ENCODE results near the gene PLEKHF1. TPM values are rescaled to one million over a fixed set of nuclear protein-coding genes. Genes with fewer than 3 reads are reported as not detected.

The PLEKHF1 gene
- total and polyA plus RNA-seq, 2 of the 13 experiments (the other 11 are each of a cell fraction or from before 2014, with no cell fraction given): 2.9 to 3.8 TPM

DNA sequence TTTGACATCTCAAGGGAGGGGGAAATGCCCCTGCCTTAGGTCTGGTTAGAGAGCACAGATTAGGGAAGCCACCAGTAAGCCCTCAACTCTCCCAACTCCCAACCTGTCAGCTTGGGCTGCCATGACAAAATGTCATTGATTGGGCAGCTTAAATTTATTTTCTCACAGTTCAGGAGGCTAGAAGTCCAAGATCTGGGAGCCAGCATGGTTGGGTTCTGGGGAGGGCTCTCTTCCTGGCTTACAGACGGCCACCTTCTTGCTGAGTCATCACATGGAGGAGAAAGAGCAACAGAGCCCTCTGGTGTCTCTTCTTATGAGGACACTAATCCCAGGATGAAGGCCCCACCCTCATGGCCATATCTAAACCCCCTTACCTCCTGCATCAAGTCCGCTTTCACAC lies 25.6 kb downstream of the PLEKHF1 start:
- Histone ChIP-seq H3K9me3 (ENCODE audit: low read length) (peaks cover 4% of the 10 kb centered on the region; the same call in 1 of the 2 replicates), H3K4me1 (ENCODE audit: insufficient read depth, low read length) (peaks cover 8% of the 10 kb centered on the region; the same call in 1 of the 2 replicates), H4K20me1 (ENCODE audit: insufficient read depth, low read length) (no peaks in the 10 kb centered on the region), H3K36me3 (replicated peaks in 1 of 2; ENCODE audit: control insufficient read depth in 1 of 2, insufficient read depth in 2 of 2, low read length in 2 of 2) (no peaks in the 10 kb centered on the region), H3K4me2 (ENCODE audit: low read depth, low read length) (no peak overlapping the region; the same call in 1 of the 2 replicates), H2AFZ (ENCODE audit: low read length) (no peak overlapping the region), H3K9ac (ENCODE audit: insufficient read depth, low read depth, low read length) (no peak overlapping the region), H3K27me3 (ENCODE audit: control insufficient read depth in 1 of 2, insufficient read depth in 2 of 2, low read length in 2 of 2) (no peaks in the 10 kb centered on the region), H3K79me2 (ENCODE audit: insufficient read depth, low read length) (no peaks in the 10 kb centered on the region), H3K4me3 (replicated peaks in 1 of 3; ENCODE audit: insufficient read depth in 1 of 3, low read depth in 2 of 3, low read length in 3 of 3) (no peak overlapping the region), H3K27ac (ENCODE audit: extremely low read length, insufficient read depth, low read length) (no peak overlapping the region)
- FAIRE-seq (peak; percentile 50), ATAC-seq (peak; percentile 69), DNase-seq (ENCODE audit: low spot score) (peak; percentile 67)
- POLR2A ChIA-PET: no interaction called here
- BruUV-seq (replicated peaks): no TSS peak
- in situ Hi-C loops (cut with HindIII; ENCODE audit: extremely low pct_ligation_motif_present, low pct_unique_long_range_greater_than_20kb): loop anchor here (5.0 kb wide), 1 partner anchor 79 kb away; no protein-coding TSS in a partner anchor
- intact Hi-C loops (cut with micrococcal nuclease; ENCODE audit: unreplicated experiment): loop anchor here (1.0 to 5.0 kb wide), 2 partner anchors 163 to 224 kb away; no protein-coding TSS in a partner anchor
- 38% methylated on average over 1 of the region's 2 CpGs for WGBS (ENCODE audit: low lambda C conversion rate)
- CTCF ChIA-PET (ENCODE audit: low intra/inter-chr PET ratio, low total read pairs): interaction anchor here (1.3 to 2.5 kb wide), 2 partner anchors 80 to 223 kb away, joined by 6 to 45 read pairs; no protein-coding TSS in a partner anchor
- TF ChIP-seq, protein P1, sequence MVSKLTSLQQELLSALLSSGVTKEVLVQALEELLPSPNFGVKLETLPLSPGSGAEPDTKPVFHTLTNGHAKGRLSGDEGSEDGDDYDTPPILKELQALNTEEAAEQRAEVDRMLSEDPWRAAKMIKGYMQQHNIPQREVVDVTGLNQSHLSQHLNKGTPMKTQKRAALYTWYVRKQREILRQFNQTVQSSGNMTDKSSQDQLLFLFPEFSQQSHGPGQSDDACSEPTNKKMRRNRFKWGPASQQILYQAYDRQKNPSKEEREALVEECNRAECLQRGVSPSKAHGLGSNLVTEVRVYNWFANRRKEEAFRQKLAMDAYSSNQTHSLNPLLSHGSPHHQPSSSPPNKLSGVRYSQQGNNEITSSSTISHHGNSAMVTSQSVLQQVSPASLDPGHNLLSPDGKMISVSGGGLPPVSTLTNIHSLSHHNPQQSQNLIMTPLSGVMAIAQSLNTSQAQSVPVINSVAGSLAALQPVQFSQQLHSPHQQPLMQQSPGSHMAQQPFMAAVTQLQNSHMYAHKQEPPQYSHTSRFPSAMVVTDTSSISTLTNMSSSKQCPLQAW (CRISPR knock-in tag; IDR thresholded peaks at IDR 0.05): 0 out of 2 replicates have a peak, but pooled peaks have one; percentile 25
- TF ChIP-seq MIER3 (CRISPR knock-in tag; IDR thresholded peaks at IDR 0.05; ENCODE audit: borderline replicate concordance) (no peak), ZNF333 (CRISPR knock-in tag; IDR thresholded peaks at IDR 0.05; ENCODE audit: borderline replicate concordance) (no peak), ASH2L (IDR thresholded peaks at IDR 0.05; ENCODE audit: insufficient read length, low read depth, low read length) (no peak), ZBTB34 (CRISPR knock-in tag; IDR thresholded peaks at IDR 0.05) (no peak), XBP1 (CRISPR knock-in tag; IDR thresholded peaks at IDR 0.05) (no peak), HNF4A (CRISPR knock-in tag; IDR thresholded peaks at IDR 0.05) (no peak), HIC2 (CRISPR knock-in tag; IDR thresholded peaks at IDR 0.05; ENCODE audit: low read depth) (no peak), ZEB1 (IDR thresholded peaks at IDR 0.05; ENCODE audit: insufficient replicate concordance, low read depth) (no peak), ZFP37 (CRISPR knock-in tag; IDR thresholded peaks at IDR 0.05; ENCODE audit: borderline replicate concordance) (no peak), NKX3-1 (CRISPR knock-in tag; IDR thresholded peaks at IDR 0.05) (no peak), ZNF558 (CRISPR knock-in tag; IDR thresholded peaks at IDR 0.05; ENCODE audit: borderline replicate concordance) (no peak), TRIM24 (CRISPR knock-in tag; IDR thresholded peaks at IDR 0.05) (no peak), ETV5 (CRISPR knock-in tag; IDR thresholded peaks at IDR 0.05; ENCODE audit: borderline replicate concordance) (no peak), CHCHD3 (CRISPR knock-in tag; IDR thresholded peaks at IDR 0.05) (no peak), NFE2L1 (CRISPR knock-in tag; IDR thresholded peaks at IDR 0.05; ENCODE audit: borderline replicate concordance) (0 out of 2 replicates have a peak, but pooled peaks have one; percentile 46)
- TF ChIP-seq, protein P2, sequence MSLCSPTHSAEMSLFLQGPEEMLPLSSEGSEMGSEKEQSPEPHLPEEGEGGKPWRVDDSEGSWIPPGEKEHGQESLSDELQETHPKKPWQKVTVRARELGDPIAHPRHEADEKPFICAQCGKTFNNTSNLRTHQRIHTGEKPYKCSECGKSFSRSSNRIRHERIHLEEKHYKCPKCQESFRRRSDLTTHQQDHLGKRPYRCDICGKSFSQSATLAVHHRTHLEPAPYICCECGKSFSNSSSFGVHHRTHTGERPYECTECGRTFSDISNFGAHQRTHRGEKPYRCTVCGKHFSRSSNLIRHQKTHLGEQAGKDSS (CRISPR knock-in tag; IDR thresholded peaks at IDR 0.05; ENCODE audit: borderline replicate concordance, low read depth): no peak
- TF ChIP-seq, protein P3, sequence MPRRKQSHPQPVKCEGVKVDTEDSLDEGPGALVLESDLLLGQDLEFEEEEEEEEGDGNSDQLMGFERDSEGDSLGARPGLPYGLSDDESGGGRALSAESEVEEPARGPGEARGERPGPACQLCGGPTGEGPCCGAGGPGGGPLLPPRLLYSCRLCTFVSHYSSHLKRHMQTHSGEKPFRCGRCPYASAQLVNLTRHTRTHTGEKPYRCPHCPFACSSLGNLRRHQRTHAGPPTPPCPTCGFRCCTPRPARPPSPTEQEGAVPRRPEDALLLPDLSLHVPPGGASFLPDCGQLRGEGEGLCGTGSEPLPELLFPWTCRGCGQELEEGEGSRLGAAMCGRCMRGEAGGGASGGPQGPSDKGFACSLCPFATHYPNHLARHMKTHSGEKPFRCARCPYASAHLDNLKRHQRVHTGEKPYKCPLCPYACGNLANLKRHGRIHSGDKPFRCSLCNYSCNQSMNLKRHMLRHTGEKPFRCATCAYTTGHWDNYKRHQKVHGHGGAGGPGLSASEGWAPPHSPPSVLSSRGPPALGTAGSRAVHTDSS (CRISPR knock-in tag; conservative IDR thresholded peaks at IDR 0.05): no peak
